C4-2B (cell line): ENCODE measurements around the gene DOC2A.

Experiments
- CTCF ChIP-seq: fragments of 450-650 bp; conservative IDR thresholded peaks from 2 replicates; pipeline ENCODE4 v1.5.1; 2017; ENCODE audit warnings: mild to moderate bottlenecking
- ZFX ChIP-seq: fragments of 450-650 bp; IDR thresholded peaks from 2 replicates; pipeline ENCODE4 v1.6.1; 2017

DNA sequence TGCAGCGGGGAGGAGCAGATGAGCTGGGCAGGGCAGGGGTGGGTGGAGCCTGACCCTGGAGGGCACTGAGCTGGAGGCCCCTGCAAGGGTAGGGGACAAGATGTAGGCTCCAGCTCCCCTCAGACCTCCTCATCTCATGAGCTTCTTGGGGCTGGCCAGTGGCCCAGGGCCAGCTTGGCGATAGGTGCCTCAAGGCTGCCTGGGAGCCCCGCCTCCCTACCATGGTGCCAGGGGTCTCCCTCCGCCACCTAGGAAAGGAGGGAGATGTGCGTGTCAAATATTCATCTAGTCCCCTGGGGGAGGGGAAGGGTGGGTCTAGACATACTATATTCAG lies 19.3 kb downstream of the DOC2A start:
- TF ChIP-seq CTCF (no peak), ZFX (no peak)
